ENCODE data around the gene SLC7A8.

DNA sequence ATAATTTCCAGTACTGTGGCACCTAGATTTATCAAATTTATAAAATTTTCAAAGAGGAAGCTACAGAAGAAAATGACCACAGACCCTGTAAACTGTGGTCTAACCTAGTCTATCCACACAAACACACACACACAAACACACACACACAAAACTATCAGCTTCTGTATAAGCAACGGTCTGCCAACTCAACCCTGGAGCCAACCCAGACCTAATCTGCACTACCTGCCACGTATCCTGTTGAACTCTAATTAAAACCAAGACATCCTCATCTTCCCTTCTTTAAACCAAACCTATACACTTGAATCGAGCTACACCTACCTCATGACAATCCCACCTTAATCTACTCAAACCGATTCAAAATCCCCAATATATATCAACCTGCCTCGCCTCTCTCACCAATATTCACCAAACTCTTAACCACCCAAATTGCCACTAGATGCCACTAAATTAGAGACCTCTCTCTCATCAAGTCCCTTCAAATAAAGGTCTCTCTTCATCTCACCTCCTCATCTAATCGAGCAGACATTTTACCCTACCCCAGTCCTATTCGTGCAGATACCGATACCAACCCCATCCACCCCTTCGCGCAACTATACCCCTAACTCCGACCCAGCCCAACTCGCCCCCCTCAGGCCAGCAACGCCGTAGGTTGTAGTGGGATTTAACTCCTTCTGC, 89.3 kb downstream of the SLC7A8 start:
- TF ChIP-seq CREB1 (IDR thresholded peaks at IDR 0.05; ENCODE audit: low read depth) (no peak), TCF12 (IDR thresholded peaks at IDR 0.05; ENCODE audit: low read depth) (no peak), EP300 (IDR thresholded peaks at IDR 0.05; ENCODE audit: borderline replicate concordance) (no peak), TAF1 (IDR thresholded peaks at IDR 0.05; ENCODE audit: low read depth) (no peak), RAD21 (IDR thresholded peaks at IDR 0.05; ENCODE audit: low read depth) (no peak), YY1 (IDR thresholded peaks at IDR 0.05; ENCODE audit: low read depth) (no peak)
- TF ChIP-seq, protein P1, sequence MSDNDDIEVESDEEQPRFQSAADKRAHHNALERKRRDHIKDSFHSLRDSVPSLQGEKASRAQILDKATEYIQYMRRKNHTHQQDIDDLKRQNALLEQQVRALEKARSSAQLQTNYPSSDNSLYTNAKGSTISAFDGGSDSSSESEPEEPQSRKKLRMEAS (IDR thresholded peaks at IDR 0.05): no peak
- TF ChIP-seq, protein P2, sequence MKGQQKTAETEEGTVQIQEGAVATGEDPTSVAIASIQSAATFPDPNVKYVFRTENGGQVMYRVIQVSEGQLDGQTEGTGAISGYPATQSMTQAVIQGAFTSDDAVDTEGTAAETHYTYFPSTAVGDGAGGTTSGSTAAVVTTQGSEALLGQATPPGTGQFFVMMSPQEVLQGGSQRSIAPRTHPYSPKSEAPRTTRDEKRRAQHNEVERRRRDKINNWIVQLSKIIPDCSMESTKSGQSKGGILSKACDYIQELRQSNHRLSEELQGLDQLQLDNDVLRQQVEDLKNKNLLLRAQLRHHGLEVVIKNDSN (IDR thresholded peaks at IDR 0.05): no peak
- TF ChIP-seq, protein P3, sequence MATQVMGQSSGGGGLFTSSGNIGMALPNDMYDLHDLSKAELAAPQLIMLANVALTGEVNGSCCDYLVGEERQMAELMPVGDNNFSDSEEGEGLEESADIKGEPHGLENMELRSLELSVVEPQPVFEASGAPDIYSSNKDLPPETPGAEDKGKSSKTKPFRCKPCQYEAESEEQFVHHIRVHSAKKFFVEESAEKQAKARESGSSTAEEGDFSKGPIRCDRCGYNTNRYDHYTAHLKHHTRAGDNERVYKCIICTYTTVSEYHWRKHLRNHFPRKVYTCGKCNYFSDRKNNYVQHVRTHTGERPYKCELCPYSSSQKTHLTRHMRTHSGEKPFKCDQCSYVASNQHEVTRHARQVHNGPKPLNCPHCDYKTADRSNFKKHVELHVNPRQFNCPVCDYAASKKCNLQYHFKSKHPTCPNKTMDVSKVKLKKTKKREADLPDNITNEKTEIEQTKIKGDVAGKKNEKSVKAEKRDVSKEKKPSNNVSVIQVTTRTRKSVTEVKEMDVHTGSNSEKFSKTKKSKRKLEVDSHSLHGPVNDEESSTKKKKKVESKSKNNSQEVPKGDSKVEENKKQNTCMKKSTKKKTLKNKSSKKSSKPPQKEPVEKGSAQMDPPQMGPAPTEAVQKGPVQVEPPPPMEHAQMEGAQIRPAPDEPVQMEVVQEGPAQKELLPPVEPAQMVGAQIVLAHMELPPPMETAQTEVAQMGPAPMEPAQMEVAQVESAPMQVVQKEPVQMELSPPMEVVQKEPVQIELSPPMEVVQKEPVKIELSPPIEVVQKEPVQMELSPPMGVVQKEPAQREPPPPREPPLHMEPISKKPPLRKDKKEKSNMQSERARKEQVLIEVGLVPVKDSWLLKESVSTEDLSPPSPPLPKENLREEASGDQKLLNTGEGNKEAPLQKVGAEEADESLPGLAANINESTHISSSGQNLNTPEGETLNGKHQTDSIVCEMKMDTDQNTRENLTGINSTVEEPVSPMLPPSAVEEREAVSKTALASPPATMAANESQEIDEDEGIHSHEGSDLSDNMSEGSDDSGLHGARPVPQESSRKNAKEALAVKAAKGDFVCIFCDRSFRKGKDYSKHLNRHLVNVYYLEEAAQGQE (IDR thresholded peaks at IDR 0.05; ENCODE audit: low read depth): no peak

Data from Ishikawa (cell line).